GM15510 (cell line): Measurements from ENCODE around the gene RNASEL.

Experiments used
- POLR2A ChIP-seq: IDR thresholded peaks from 3 replicates; pipeline ENCODE4 v1.6.1; 2011; ENCODE audit warnings: borderline replicate concordance; ENCODE audit not compliant: insufficient read length; ENCODE audit errors: extremely low read depth

RNASEL gene

DNA sequence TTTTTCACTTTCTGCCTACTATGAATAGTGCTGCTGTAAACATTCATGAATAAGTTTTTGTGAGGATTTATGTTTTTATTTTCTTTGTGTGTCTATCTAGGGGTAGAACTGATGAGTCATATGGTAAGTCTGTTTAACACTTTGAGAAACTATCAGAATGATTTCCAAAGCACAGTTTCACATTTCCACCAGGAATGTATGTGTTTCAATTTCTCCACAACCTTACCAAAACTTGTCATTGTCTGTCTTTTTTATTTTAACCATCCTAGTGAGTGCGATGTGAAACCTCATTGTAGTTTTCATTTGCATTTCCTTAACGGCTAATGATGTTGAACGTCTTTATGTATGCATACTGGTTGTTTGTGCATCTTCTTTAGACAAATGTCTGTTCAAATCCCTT, 23.5 kb downstream of the RNASEL start:
- TF ChIP-seq POLR2A = no peak

- TF ChIP-seq POLR2A = no peak
Measured at GRCh38 chr1:182564406-182565004, 24.6 kb downstream of the RNASEL start.

DNA sequence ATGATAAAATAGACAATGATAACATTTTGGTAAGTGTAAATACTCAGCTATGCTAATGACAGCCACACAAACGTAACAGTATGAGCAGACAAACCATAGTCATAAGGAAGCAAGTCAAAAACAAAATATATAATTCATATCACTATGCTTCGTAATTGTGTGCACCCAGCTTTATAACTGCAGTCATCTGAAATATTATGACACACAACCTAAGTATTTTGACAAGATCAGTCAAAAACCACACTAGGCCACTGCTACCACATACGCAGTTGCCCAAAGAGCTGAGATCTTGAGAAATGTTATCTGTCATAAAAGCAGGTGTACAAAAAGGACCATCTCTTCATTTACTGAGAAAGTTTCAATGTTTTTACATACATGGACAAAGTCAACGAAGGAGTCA, 26.0 kb downstream of the RNASEL start:
- TF ChIP-seq POLR2A = no peak

GRCh38 chr1:182561456-182561855, 27.6 kb downstream of the RNASEL start:
- TF ChIP-seq POLR2A = no peak

DNA sequence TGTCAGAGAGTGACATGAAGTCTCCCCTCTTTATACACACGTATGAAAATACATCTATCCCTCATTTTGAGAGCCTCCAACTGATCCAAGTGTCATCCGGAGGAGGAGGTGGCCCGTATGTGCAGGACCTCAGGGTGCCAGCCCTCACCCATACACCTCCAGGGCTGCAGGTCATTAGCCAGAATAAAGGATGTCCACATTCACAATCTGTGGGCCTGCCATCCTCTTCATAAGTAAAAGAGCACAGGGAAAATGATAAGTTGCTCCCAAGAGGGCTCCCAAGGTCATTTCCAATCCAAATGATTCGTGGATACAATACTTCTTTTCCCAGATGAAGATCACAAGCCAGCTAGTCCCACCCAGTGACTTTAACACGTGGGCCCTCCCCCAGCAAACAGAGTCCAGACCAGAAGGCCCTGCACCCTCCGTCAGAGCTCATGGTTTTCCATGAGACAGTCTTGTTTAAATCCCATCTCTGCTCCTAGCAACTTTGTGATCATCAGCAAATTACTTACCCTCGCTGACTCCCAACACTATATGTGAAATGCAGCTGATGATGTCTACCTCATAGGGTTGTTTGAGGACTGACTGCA, 28.6 kb downstream of the RNASEL start:
- TF ChIP-seq POLR2A = no peak

GRCh38 chr1:182556279-182556678, 32.8 kb downstream of the RNASEL start:
- no peak for TF ChIP-seq POLR2A

- no peak for TF ChIP-seq POLR2A
Measured at GRCh38 chr1:182555493-182555892, 33.6 kb downstream of the RNASEL start.

DNA sequence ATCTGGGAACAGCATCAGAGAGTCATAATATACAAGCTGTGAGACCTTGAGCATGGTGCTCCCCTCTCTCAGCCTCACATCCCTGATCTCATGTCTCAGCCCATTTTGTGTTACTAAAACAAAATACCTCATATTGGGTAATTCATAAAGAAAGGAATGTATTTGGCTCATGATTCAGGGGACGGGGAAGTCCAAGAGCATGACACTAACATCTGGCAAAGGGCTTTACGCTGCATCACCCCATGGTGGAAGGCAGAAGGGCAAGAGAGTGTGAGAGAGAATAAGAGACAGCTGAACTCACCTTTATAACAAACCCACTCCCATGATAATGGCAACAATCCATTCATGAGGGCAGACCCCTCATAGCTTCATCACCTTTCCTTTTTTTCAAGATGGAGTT, 36.5 kb downstream of the RNASEL start:
- no peak for TF ChIP-seq POLR2A

- TF ChIP-seq POLR2A = no peak
Measured at GRCh38 chr1:182549811-182550210, 39.2 kb downstream of the RNASEL start.

DNA sequence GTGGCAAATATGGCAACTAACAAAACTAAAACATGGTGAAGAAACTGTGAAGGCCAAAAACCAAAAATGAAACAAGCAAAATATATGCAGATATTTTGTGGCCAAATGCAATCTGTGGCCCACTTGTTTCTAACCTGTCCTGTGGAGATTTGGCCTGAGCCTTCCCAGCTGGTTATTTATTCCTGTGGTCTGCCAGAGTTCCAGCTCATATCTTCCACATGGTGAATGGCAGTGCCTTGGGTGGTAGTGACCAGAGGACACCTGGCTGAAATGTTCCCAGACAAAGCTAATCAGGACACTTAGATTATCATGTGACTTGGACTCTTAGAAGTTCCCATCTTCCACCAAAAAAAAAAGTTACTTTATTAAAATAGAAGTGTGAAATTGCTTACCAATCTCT, 39.7 kb downstream of the RNASEL start:
- TF ChIP-seq POLR2A = no peak

- no peak for TF ChIP-seq POLR2A
Measured at GRCh38 chr1:182533896-182534295, 55.2 kb downstream of the RNASEL start.

DNA sequence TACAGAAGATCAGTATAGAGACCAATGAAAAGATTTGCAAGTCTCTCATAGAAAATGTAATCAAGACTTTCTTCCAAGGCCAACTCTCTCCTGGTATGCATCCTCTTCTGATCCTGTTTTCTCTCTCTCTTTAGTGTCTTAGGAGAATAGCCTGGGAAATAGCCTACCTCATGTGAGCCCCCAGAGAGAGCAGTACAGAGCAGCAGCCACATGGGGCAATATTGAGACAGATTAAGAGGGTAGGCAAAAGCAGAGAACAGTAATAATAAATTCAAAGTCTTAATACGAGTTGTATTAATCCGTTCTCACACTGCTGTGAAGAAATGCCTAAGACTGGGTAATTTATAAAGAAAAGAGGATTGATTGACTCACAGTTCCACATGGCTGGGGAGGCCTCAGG, 61.4 kb downstream of the RNASEL start:
- no peak for TF ChIP-seq POLR2A

DNA sequence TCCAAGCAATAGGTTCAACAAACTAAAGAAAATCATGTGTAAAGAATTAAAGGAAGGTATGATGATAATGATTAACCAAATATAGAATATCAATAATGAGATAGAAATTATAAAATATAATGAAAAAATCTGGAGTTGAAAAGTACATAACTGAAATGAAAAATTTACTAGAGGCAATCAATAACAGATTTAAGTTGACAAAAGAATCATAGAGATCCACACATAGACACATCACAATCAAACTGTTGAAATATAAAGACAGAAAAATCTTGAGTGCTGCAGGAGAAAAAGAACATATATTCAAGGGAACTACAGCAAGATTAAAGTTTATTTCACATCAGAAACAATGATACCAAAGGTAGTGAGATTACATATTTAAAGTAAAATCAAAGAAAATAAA, 63.7 kb downstream of the RNASEL start:
- TF ChIP-seq POLR2A = no peak
